GM23338 (cell line): ENCODE results near the gene ARL4D. TPM values are rescaled to one million over a fixed set of nuclear protein-coding genes. Genes with fewer than 3 reads are reported as not detected.

Source experiments
- ATAC-seq: fragments of 200-7000 bp; cut with Tn5 transposase; 3 replicates; pipeline ENCODE4 v1.9.1; 2020
- DNase-seq: peaks from one replicate; pipeline ENCODE4 v3.0.0-alpha.2; 2015; ENCODE audit warnings: low spot score
- H2AFZ ChIP-seq: fragments of 200-600 bp; sonication (generic); 2 replicates; pipeline ENCODE4 v1.8.0; 2016; ENCODE audit warnings: antibody characterized with exemption, mild to moderate bottlenecking, moderate library complexity
- H3F3A ChIP-seq: fragments of 200-600 bp; sonication (generic); replicated peaks from 2 replicates; pipeline ENCODE4 v1.8.0; 2017; ENCODE audit warnings: antibody characterized with exemption, mixed run types, low read depth
- H3K27ac ChIP-seq: fragments of 200-600 bp; sonication (generic); 2 replicates; pipeline ENCODE4 v1.6.1; 2016; ENCODE audit warnings: low read depth
- H3K27me3 ChIP-seq: fragments of 200-600 bp; sonication (generic); 2 replicates; pipeline ENCODE4 v1.8.0; 2016; ENCODE audit warnings: mild to moderate bottlenecking, mixed run types, moderate library complexity; ENCODE audit not compliant: insufficient read depth
- H3K36me3 ChIP-seq: fragments of 200-600 bp; sonication (generic); 2 replicates; pipeline ENCODE4 v1.8.0; 2016; ENCODE audit warnings: mild to moderate bottlenecking; ENCODE audit not compliant: insufficient read depth
- H3K4me1 ChIP-seq: fragments of 200-600 bp; sonication (generic); 2 replicates; pipeline ENCODE4 v1.8.0; 2016; ENCODE audit warnings: mild to moderate bottlenecking, moderate library complexity; ENCODE audit not compliant: insufficient read depth
- H3K4me2 ChIP-seq: fragments of 200-600 bp; sonication (generic); 2 replicates; pipeline ENCODE4 v1.7.1; 2017; ENCODE audit warnings: mixed run types
- H3K4me3 ChIP-seq: fragments of 200-600 bp; sonication (generic); 2 replicates; pipeline ENCODE4 v1.6.1; 2016; ENCODE audit warnings: mixed run types
- H3K79me2 ChIP-seq: fragments of 200-600 bp; sonication (generic); replicated peaks from 2 replicates; pipeline ENCODE4 v1.8.0; 2017; ENCODE audit warnings: mild to moderate bottlenecking; ENCODE audit not compliant: insufficient read depth
- H3K9me2 ChIP-seq: fragments of 200-600 bp; sonication (generic); 2 replicates; pipeline ENCODE4 v1.8.0; 2017; ENCODE audit not compliant: insufficient read depth
- H4K20me1 ChIP-seq: fragments of 200-600 bp; sonication (generic); replicated peaks from 2 replicates; pipeline ENCODE4 v1.8.0; 2017; ENCODE audit warnings: mild to moderate bottlenecking; ENCODE audit not compliant: insufficient read depth
- H3K27ac Mint-ChIP-seq: 2 replicates; pipeline ENCODE4 v1.8.0; 2020; ENCODE audit warnings: inconsistent platforms, mild to moderate bottlenecking, moderate library complexity, mixed read lengths
- H3K27me3 Mint-ChIP-seq: 3 replicates; pipeline ENCODE4 v1.8.0; 2022; ENCODE audit warnings: low read depth, mild to moderate bottlenecking, moderate library complexity, mixed read lengths, inconsistent platforms; ENCODE audit not compliant: insufficient read depth, poor library complexity
- H3K36me3 Mint-ChIP-seq: 3 replicates; pipeline ENCODE4 v1.8.0; 2021; ENCODE audit warnings: low read depth, mild to moderate bottlenecking, inconsistent platforms, moderate library complexity, mixed read lengths
- H3K4me1 Mint-ChIP-seq: 3 replicates; pipeline ENCODE4 v1.8.0; 2020; ENCODE audit warnings: mild to moderate bottlenecking, inconsistent platforms, mixed read lengths
- H3K4me3 Mint-ChIP-seq: 3 replicates; pipeline ENCODE4 v1.8.0; 2021; ENCODE audit warnings: moderate library complexity, mild to moderate bottlenecking, inconsistent platforms, mixed read lengths
- H3K9me3 Mint-ChIP-seq: 3 replicates; pipeline ENCODE4 v1.8.0; 2020; ENCODE audit warnings: moderate library complexity, mild to moderate bottlenecking, inconsistent platforms, mixed read lengths
- CREB1 ChIP-seq: fragments of 250-450 bp; sonication (Bioruptor Pico); IDR thresholded peaks from 2 replicates; pipeline ENCODE4 v1.5.0; 2020; ENCODE audit warnings: low read depth, mild to moderate bottlenecking, moderate library complexity
- CTCF ChIP-seq, 2 experiments: fragments of 200-600 bp in 1 of 2; sonication (generic) in 1 of 2; conservative IDR thresholded peaks; 2 replicates each; pipeline versions ENCODE4 v1.5.1 to v1.6.1; 2016 to 2017; ENCODE audit warnings: antibody characterized with exemption in 2 of 2, low read depth in 2 of 2, mild to moderate bottlenecking in 2 of 2, moderate library complexity in 1 of 2
- EZH2 ChIP-seq: fragments of 200-600 bp; sonication (generic); IDR thresholded peaks from one replicate; pipeline ENCODE4 v1.8.0; 2017; ENCODE audit warnings: antibody characterized with exemption, mild to moderate bottlenecking, low read depth; ENCODE audit not compliant: unreplicated experiment
- EZH2phosphoT487 ChIP-seq: fragments of 200-600 bp; sonication (generic); IDR thresholded peaks from one replicate; pipeline ENCODE4 v1.8.1; 2018; ENCODE audit warnings: antibody characterized with exemption; ENCODE audit not compliant: unreplicated experiment
- JUNB ChIP-seq: IDR thresholded peaks from one replicate; pipeline ENCODE4 v1.6.1; 2016; ENCODE audit warnings: antibody characterized with exemption; ENCODE audit not compliant: unreplicated experiment
- POLR2AphosphoS5 ChIP-seq: IDR thresholded peaks from 2 replicates; pipeline ENCODE4 v1.6.1; 2016; ENCODE audit warnings: antibody characterized with exemption, low read depth
- STAT1 ChIP-seq: IDR thresholded peaks from one replicate; pipeline ENCODE4 v1.6.1; 2016; ENCODE audit warnings: antibody characterized with exemption; ENCODE audit not compliant: unreplicated experiment
- ZNF114 ChIP-seq: fragments of 250-450 bp; sonication (Bioruptor Pico); IDR thresholded peaks from 2 replicates; pipeline ENCODE4 v1.5.0; 2020; ENCODE audit warnings: mild to moderate bottlenecking, moderate library complexity
- ZNF462 ChIP-seq: fragments of 250-450 bp; sonication (Bioruptor Pico); IDR thresholded peaks from 2 replicates; pipeline ENCODE4 v1.5.0; 2020; ENCODE audit warnings: mild to moderate bottlenecking, moderate library complexity
- polyA plus RNA-seq: library from polyadenylated mRNA; unstranded; fragments of >200 nt; fragmentation: Nextera tagmentation; extraction: Ambion mirVana; gene quantifications from 2 replicates; pipeline ENCODE4 v1.2.1, GENCODE V29; 2016
- total RNA-seq: library from RNA; depleted of rRNA; stranded (reverse); fragments of >200 nt; shearing (Covaris generic); gene quantifications from 2 replicates; pipeline ENCODE4 v1.2.3, GENCODE V29; 2014
- TF ChIP-seq, protein P1 (sequence below): IDR thresholded peaks from 2 replicates; pipeline ENCODE4 v1.6.1; 2016; ENCODE audit warnings: antibody characterized with exemption

Gene ARL4D
- total and polyA plus RNA-seq, 2 experiments from 2014 or later, result 8.7 to 9.5 TPM

DNA sequence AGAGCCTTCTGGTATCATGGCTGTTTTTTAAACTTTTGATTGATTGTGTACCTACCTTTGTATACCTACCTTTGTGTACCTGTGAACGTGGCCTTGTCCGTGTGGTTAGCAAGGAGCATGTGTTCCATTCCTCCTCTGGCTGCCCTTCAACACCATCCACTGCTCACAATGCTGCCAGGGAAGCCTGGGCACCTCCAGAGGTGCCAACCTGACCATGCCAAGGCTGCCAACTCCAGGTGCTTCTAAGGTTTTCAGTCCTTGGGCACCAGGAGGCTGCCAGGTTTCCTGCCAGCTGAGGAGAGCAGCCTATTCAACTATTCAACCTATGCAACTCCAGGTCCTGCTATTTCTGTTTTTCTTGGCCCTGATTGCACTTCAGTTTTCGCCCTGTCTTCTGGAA is 17.6 kb upstream of the ARL4D start (continued):
- TF ChIP-seq ZNF462, result no peak
- no peak for TF ChIP-seq POLR2AphosphoS5

DNA sequence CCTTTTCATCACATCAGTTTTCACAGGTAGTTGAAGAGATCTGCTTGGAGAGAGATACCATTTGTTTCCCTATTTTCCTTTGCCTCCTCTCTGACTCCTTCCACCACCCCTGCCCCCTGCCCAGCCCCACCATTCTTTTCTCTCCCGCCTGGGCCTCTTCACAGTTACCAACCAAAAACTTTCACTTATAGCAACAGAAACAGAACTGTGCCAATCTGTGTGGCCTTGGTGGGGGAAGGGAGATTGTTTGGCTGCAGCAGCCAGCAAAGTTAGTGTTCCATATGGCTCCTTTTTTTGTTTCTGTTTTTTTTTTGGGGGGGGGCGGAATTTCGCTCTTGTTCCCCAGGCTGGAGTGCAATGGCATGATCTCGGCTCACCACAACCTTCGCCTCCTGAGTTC is 17.2 kb upstream of the ARL4D start:
- Histone ChIP-seq H3F3A (no peaks in the 10 kb centered on the region), H3K4me3 (no peak overlapping the region), H3K4me1 (no peaks in the 10 kb centered on the region), H3K27ac (no peak overlapping the region), H3K27me3 (no peaks in the 10 kb centered on the region), H3K79me2 (no peaks in the 10 kb centered on the region), H4K20me1 (no peaks in the 10 kb centered on the region), H3K36me3 (no peaks in the 10 kb centered on the region; the same call in 1 of the 2 replicates), H3K9me2 (no peaks in the 10 kb centered on the region), H2AFZ (no peak overlapping the region), H3K4me2 (no peak overlapping the region)
- H3K27ac Mint-ChIP-seq, result no peak overlapping the region
- H3K4me1 Mint-ChIP-seq, result no peaks in the 10 kb centered on the region; the same call in 2 of the 3 replicates
- peaks cover 24% of the 10 kb centered on the region for H3K36me3 Mint-ChIP-seq
- peaks cover 10% of the 10 kb centered on the region for H3K27me3 Mint-ChIP-seq
- H3K9me3 Mint-ChIP-seq, result peaks cover 48% of the 10 kb centered on the region
- no peak overlapping the region for H3K4me3 Mint-ChIP-seq
- ATAC-seq (no peak), DNase-seq (no peak)
- TF ChIP-seq EZH2phosphoT487, result no peak
- no peak for TF ChIP-seq CREB1
- TF ChIP-seq ZNF114, result no peak
- TF ChIP-seq JUNB, result no peak
- TF ChIP-seq EZH2, result no peak
- no peak for TF ChIP-seq POLR2AphosphoS5
- TF ChIP-seq CTCF (conservative IDR thresholded peaks at IDR 0.05; ENCODE audit: low read depth in 2 of 2), result no peak
- TF ChIP-seq, protein P1, sequence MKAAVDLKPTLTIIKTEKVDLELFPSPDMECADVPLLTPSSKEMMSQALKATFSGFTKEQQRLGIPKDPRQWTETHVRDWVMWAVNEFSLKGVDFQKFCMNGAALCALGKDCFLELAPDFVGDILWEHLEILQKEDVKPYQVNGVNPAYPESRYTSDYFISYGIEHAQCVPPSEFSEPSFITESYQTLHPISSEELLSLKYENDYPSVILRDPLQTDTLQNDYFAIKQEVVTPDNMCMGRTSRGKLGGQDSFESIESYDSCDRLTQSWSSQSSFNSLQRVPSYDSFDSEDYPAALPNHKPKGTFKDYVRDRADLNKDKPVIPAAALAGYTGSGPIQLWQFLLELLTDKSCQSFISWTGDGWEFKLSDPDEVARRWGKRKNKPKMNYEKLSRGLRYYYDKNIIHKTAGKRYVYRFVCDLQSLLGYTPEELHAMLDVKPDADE, result no peak
- no peak for TF ChIP-seq STAT1
